GM19193 (cell line): ENCODE measurements around the gene ECI1.
A peak's percentile ranks its signal among the peaks of the same experiment; 100 is the strongest.

Source experiments
- POLR2A ChIP-seq: IDR thresholded peaks from 4 replicates; pipeline ENCODE4 v1.6.1; 2011; ENCODE audit not compliant: insufficient read depth, insufficient read length; ENCODE audit errors: extremely low read depth

ECI1 gene

GRCh38 chr16:2251296-2252111 lies at the start of gene ECI1:
Gene ECI1 (minus strand): TSS chr16:2251587. CDS start chr16:2251566, 21 bp downstream.
- TF ChIP-seq POLR2A: peak; percentile 86

GRCh38 chr16:2299915-2300192 lies 48.5 kb upstream of the ECI1 start:
- TF ChIP-seq POLR2A: no peak

GRCh38 chr16:2299121-2299914 lies 47.9 kb upstream of the ECI1 start:
- no peak for TF ChIP-seq POLR2A

GRCh38 chr16:2298621-2299020 lies 47.2 kb upstream of the ECI1 start:
- no peak for TF ChIP-seq POLR2A

- TF ChIP-seq POLR2A: no peak
These were observed 46.1 kb upstream of the ECI1 start for GRCh38 chr16:2297506-2297860.

- no peak for TF ChIP-seq POLR2A
These were observed 45.5 kb upstream of the ECI1 start for GRCh38 chr16:2296661-2297505.

- TF ChIP-seq POLR2A: no peak
These were observed 43.8 kb upstream of the ECI1 start for GRCh38 chr16:2295056-2295798.

GRCh38 chr16:2292221-2292620 lies 40.8 kb upstream of the ECI1 start:
- TF ChIP-seq POLR2A: no peak

- TF ChIP-seq POLR2A: no peak
These were observed 37.9 kb upstream of the ECI1 start for GRCh38 chr16:2289282-2289681.

- TF ChIP-seq POLR2A: no peak
These were observed 37.3 kb upstream of the ECI1 start for GRCh38 chr16:2288726-2289125.

GRCh38 chr16:2287916-2288547 lies 36.6 kb upstream of the ECI1 start:
- no peak for TF ChIP-seq POLR2A

GRCh38 chr16:2286550-2286949 lies 35.2 kb upstream of the ECI1 start:
- TF ChIP-seq POLR2A: no peak

- TF ChIP-seq POLR2A: no peak
These were observed 34.4 kb upstream of the ECI1 start for GRCh38 chr16:2285731-2286191.
